Mesendoderm (in vitro differentiated cells): ENCODE results near the gene TBX2.

Source experiments
- DNase-seq: peaks from one replicate; pipeline ENCODE4 v3.0.0; 2013
- H2AK5ac ChIP-seq: 2 replicates; pipeline ENCODE4 v1.6.1; 2013; ENCODE audit warnings: low read length, inconsistent platforms
- H2BK120ac ChIP-seq: 2 replicates; pipeline ENCODE4 v1.6.1; 2013; ENCODE audit warnings: low read depth, mild to moderate bottlenecking, low read length, moderate library complexity, mixed read lengths
- H2BK15ac ChIP-seq: replicated peaks from 2 replicates; pipeline ENCODE4 v1.6.1; 2013; ENCODE audit warnings: low read depth, mild to moderate bottlenecking, moderate library complexity
- H2BK5ac ChIP-seq: 2 replicates; pipeline ENCODE4 v1.6.1; 2013; ENCODE audit warnings: low read length, inconsistent platforms
- H3K18ac ChIP-seq: 2 replicates; pipeline ENCODE4 v1.6.1; 2013; ENCODE audit warnings: mild to moderate bottlenecking, low read length, mixed read lengths
- H3K23ac ChIP-seq: one replicate; pipeline ENCODE4 v1.6.1; 2013; ENCODE audit warnings: low read length
- H3K27ac ChIP-seq: 2 replicates; pipeline ENCODE4 v1.5.1; 2013; ENCODE audit warnings: low read depth, mild to moderate bottlenecking, inconsistent platforms, low read length, moderate library complexity
- H3K27me3 ChIP-seq: 2 replicates; pipeline ENCODE4 v1.6.1; 2013; ENCODE audit warnings: low read length, control low read depth, mild to moderate bottlenecking, inconsistent platforms; ENCODE audit not compliant: insufficient read depth, poor library complexity
- H3K36me3 ChIP-seq: 2 replicates; pipeline ENCODE4 v1.6.1; 2013; ENCODE audit warnings: low read length, inconsistent platforms; ENCODE audit not compliant: control insufficient read depth, insufficient read depth
- H3K4ac ChIP-seq: one replicate; pipeline ENCODE4 v1.6.1; 2013; ENCODE audit warnings: low read depth, mild to moderate bottlenecking, low read length, moderate library complexity
- H3K4me1 ChIP-seq: 2 replicates; pipeline ENCODE4 v1.6.1; 2013; ENCODE audit warnings: low read depth, low read length, inconsistent platforms; ENCODE audit not compliant: control insufficient read depth
- H3K4me2 ChIP-seq: 2 replicates; pipeline ENCODE4 v1.6.1; 2013; ENCODE audit warnings: low read length
- H3K4me3 ChIP-seq: 2 replicates; pipeline ENCODE4 v1.5.1; 2013; ENCODE audit warnings: mild to moderate bottlenecking, low read length
- H3K56ac ChIP-seq: one replicate; pipeline ENCODE4 v1.6.1; 2013; ENCODE audit warnings: low read length
- H3K79me1 ChIP-seq: 2 replicates; pipeline ENCODE4 v1.6.1; 2013; ENCODE audit warnings: low read length, inconsistent platforms
- H3K79me2 ChIP-seq: 2 replicates; pipeline ENCODE4 v1.6.1; 2013; ENCODE audit warnings: mild to moderate bottlenecking, low read length; ENCODE audit not compliant: control insufficient read depth, insufficient read depth
- H3K9ac ChIP-seq: 2 replicates; pipeline ENCODE4 v1.6.1; 2013; ENCODE audit warnings: low read length, inconsistent platforms
- H4K5ac ChIP-seq: one replicate; pipeline ENCODE4 v1.6.1; 2013; ENCODE audit warnings: low read length
- H4K8ac ChIP-seq: one replicate; pipeline ENCODE4 v1.6.1; 2013; ENCODE audit warnings: low read depth, mild to moderate bottlenecking, control low read depth, low read length, moderate library complexity
- WGBS: extraction: QIAGEN DNeasy Blood & Tissue Kit; methylation state at CpG from one replicate; pipeline ENCODE4 v1.1.7; 2013; ENCODE audit warnings: low lambda C conversion rate, missing lambda C conversion rate; ENCODE audit not compliant: insufficient coverage; ENCODE audit errors: extremely low coverage; 5-methylcytosine and 5-hydroxymethylcytosine counted together

Gene TBX2

DNA sequence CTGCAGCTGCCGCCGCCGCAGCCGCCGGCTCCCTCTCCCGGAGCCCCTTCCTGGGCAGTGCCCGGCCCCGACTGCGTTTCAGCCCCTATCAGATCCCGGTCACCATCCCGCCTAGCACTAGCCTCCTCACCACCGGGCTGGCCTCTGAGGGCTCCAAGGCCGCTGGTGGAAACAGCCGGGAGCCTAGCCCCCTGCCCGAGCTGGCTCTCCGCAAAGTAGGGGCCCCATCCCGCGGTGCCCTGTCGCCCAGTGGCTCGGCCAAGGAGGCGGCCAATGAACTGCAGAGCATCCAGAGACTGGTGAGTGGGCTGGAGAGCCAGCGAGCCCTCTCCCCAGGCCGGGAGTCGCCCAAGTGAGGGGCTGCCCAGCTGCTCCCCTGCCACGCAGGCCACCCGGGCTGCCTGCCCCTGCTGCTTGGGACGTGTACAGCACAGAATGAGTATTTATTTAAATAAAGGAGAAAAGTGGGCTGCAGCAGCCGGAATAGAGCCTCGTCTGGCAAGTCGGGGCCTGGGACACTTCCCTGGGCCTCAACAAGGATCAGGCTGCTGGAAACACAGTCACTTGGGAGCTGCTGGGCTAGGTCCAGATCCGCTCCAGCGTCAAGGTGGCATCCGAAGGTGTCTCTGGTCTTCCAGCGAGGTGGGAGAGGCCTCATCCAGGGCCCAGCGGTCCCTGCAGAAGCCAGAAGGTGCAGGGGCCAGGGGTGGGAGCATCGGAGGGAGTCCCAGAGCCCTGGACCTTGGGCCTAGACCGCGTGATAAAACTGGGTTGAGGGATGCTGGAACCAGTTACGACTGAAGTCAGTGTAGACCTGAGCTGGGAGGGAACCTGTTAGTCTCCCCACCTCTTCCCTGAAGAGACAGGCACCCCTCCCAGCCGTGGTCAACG lies 8.8 kb downstream of the TBX2 start:
- no peak overlapping the region for H3K4me3 ChIP-seq
- no peak overlapping the region for H2AK5ac ChIP-seq
- H3K4me2 ChIP-seq, result no peak overlapping the region
- no peak overlapping the region for H4K8ac ChIP-seq
- H2BK120ac ChIP-seq, result no peak overlapping the region
- no peak overlapping the region for H3K23ac ChIP-seq
- H3K4me1 ChIP-seq, result peaks cover 3% of the 10 kb centered on the region
- no peaks in the 10 kb centered on the region for H3K36me3 ChIP-seq
- H3K27me3 ChIP-seq, result peaks cover 68% of the 10 kb centered on the region
- H3K18ac ChIP-seq, result no peak overlapping the region
- no peaks in the 10 kb centered on the region for H3K79me1 ChIP-seq
- DNase-seq, result no peak
- H3K56ac ChIP-seq, result no peak overlapping the region
- no CpG with 5 or more reads among the region's 41 CpGs for WGBS
- no peak overlapping the region for H3K27ac ChIP-seq
- no peak overlapping the region for H2BK15ac ChIP-seq
- H3K9ac ChIP-seq, result no peak overlapping the region
- no peak overlapping the region for H2BK5ac ChIP-seq
- no peak overlapping the region for H4K5ac ChIP-seq
- H3K79me2 ChIP-seq, result no peaks in the 10 kb centered on the region
- H3K4ac ChIP-seq, result no peak overlapping the region

DNA sequence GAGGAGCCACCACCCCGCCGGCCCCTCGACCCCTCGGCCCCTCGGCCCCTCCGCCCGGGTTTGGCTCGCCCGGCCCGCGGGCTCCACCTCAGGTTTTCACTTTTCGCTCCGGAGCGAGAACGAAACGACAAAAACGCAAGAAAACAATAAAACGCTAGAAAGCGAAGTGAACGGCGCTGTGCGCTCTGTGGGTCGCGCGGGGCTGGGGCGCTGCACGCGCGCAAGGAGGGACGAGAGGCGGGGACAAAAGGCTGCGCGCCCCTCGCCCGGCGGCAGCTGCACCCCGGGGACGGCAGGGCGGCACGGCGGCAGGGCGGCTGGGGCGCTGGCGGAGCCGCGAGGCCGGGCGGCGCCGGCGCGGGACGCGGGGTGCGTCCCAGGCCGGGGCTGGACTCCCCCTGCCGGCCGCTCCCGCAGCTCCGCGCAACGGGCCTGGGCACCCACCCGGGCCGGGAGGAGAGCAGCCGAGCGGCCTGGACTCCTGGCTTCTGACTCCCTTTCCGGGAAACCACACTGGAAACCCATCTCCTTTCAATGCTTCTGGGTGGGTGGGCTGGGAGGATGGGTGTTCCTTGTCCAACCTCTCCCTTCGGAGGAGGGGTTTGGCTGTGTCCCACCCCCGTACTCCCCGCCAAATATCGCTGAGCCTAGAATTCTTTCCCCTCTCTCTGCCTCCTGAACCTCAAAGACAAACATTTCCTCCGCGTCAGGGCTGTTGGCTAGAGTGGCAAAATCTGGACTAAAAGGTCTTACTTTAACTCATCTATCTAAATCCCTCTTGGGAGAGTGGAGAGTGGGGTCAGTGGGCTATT lies 9.9 kb downstream of the TBX2 start:
- Histone ChIP-seq H2BK120ac (no peak overlapping the region), H4K8ac (no peak overlapping the region), H2AK5ac (no peak overlapping the region), H3K27me3 (peaks cover 57% of the 10 kb centered on the region), H3K36me3 (no peaks in the 10 kb centered on the region), H3K27ac (no peak overlapping the region), H3K79me1 (no peaks in the 10 kb centered on the region), H3K4me2 (peak overlapping the region; percentile 33), H2BK5ac (no peak overlapping the region), H3K56ac (no peak overlapping the region), H3K4me3 (no peak overlapping the region), H4K5ac (no peak overlapping the region), H3K23ac (no peak overlapping the region), H3K4ac (no peak overlapping the region), H2BK15ac (no peak overlapping the region), H3K9ac (peak overlapping the region; percentile 52), H3K79me2 (no peaks in the 10 kb centered on the region), H3K4me1 (peaks cover 3% of the 10 kb centered on the region), H3K18ac (no peak overlapping the region)
- DNase-seq, result no peak
- no CpG with 5 or more reads among the region's 73 CpGs for WGBS

DNA sequence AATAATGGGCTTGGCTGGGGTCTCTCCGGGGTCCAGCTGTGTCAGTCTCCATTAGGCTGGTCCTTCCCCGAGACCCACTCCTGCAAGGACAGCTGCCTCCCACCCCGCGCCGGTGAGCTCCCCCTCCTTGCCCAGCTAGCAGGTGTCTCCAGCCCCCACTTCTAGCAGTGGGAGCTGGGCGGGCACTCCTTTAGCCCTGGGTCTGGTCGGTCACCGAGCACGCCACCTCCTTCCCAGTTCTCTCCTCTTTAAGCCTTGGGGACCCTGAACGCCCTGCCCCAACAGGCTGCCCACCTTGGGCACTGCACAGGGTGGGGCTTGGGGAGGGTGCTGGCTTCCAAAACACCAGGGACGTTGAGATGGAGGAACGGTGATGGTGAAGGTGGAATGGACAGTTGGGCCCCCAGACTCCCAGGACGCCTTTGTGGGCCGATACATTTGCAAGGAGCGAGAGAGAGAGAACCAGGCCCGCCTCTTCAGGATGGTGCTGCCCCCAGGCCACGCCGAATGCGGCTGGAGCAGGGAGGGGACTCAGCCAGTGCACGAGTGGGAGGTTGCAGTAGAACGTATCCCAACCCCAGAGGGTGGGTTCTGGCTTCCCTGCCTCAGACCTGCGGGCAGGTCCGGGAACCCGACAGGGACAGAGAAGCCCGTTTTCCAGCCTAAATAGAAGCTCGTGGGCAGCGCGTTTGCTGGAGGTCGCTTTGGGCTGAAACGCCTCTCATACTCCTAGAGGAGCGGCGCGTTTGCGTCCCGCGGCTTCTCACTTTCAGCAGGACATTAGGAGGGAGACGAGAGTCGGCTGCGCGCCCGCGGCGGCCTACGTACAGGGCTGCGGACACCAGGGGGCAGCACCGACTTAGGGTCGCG lies 10.7 kb downstream of the TBX2 start:
- no CpG with 5 or more reads among the region's 48 CpGs for WGBS
- H2AK5ac ChIP-seq, result no peak overlapping the region
- H3K9ac ChIP-seq, result no peak overlapping the region

DNA sequence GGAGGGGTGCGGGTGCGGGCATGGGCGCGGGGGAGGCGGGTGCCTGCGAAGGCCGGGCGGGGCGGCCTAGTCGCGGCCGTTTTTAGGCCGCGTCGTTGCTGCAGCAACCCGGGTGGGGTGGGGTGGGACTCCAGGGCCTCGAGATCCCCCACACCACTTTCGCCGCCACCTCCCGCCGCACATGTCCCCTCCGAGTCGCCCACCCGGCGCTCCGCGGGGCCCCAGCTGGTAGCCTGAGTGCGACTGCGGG lies 11.3 kb downstream of the TBX2 start:
- Histone ChIP-seq H3K23ac (no peak overlapping the region), H3K56ac (peak overlapping the region; percentile 93), H4K8ac (no peak overlapping the region), H3K36me3 (no peaks in the 10 kb centered on the region), H3K9ac (peak overlapping the region; percentile 76), H3K4ac (no peak overlapping the region), H2BK15ac (no peak overlapping the region), H3K27me3 (peaks cover 43% of the 10 kb centered on the region), H3K4me1 (peaks cover 3% of the 10 kb centered on the region), H3K4me2 (peak overlapping the region; percentile 97), H4K5ac (no peak overlapping the region), H3K79me1 (no peaks in the 10 kb centered on the region), H3K18ac (peak overlapping the region; percentile 33), H2BK5ac (no peak overlapping the region), H3K27ac (no peak overlapping the region), H2BK120ac (no peak overlapping the region), H3K79me2 (no peaks in the 10 kb centered on the region), H2AK5ac (no peak overlapping the region), H3K4me3 (no peak overlapping the region)
- no peak for DNase-seq
- no CpG with 5 or more reads among the region's 29 CpGs for WGBS

More for the DNA sequence above, 10.7 kb downstream of the TBX2 start:
- Histone ChIP-seq H3K36me3 (no peaks in the 10 kb centered on the region), H2BK120ac (no peak overlapping the region), H3K4me3 (no peak overlapping the region), H4K8ac (no peak overlapping the region), H3K27ac (no peak overlapping the region), H3K4me1 (peaks cover 3% of the 10 kb centered on the region), H3K27me3 (peaks cover 48% of the 10 kb centered on the region), H2BK15ac (no peak overlapping the region), H3K79me1 (no peaks in the 10 kb centered on the region), H3K4ac (no peak overlapping the region), H2BK5ac (no peak overlapping the region), H3K18ac (no peak overlapping the region), H3K56ac (peak overlapping the region; percentile 93), H4K5ac (no peak overlapping the region), H3K79me2 (no peaks in the 10 kb centered on the region), H3K4me2 (peak overlapping the region; percentile 40), H3K23ac (no peak overlapping the region)
- DNase-seq, result peak; percentile 82

DNA sequence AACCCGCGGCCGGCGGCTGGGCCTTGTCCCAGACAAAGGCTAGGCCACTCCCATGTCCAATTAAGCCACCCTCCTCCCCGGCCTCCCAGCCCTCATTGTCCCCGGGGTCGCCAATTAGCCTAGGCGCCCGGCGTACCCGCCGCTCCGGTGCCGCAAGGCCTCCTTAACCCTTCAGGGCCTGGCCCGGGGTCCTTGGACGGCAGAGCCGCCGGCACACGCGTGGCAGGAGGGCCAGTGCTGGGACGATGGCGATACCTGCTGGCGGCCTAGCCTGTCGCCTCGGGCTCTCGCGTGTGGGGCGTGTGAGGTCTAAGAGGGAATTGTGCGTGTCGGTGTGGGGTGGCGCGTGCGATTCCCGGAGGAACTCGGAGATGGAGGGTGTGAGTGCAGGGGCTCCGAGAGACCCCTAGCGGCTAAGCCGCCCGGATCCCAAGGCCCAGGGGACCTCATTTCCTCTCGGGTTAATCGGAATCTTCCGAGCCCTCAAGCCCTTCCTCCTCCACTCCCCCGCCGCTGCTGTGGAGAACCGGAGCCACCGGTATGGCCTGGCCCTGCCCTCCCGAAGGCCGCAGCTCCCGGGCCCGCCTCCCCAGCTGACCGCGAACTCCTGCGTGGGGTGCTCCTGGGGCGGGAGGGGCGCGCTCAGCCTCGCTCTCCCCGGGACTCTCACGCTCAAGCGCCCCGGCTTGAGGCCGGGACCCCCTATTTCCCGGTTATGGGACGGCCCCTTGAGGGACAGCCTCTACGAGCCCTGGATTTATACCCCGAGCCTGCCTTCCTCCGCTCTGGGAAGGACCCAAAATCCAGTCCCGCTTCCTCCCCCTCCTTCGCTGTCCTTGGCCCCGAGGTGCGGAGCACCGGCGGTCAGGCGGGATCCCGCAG lies 11.9 kb downstream of the TBX2 start:
- Histone ChIP-seq H3K23ac (no peak overlapping the region), H3K4ac (no peak overlapping the region), H3K27ac (peak overlapping the region; percentile 26), H3K4me1 (peaks cover 8% of the 10 kb centered on the region), H3K18ac (peak overlapping the region; percentile 33), H3K4me3 (peak overlapping the region; percentile 47), H3K9ac (peak overlapping the region; percentile 76), H2BK15ac (no peak overlapping the region), H3K4me2 (peak overlapping the region; percentile 97), H2BK5ac (no peak overlapping the region), H3K27me3 (peaks cover 37% of the 10 kb centered on the region), H4K8ac (peak overlapping the region; percentile 87), H3K79me2 (no peaks in the 10 kb centered on the region), H4K5ac (no peak overlapping the region), H2AK5ac (no peak overlapping the region), H2BK120ac (no peak overlapping the region), H3K36me3 (no peaks in the 10 kb centered on the region), H3K56ac (peak overlapping the region; percentile 93), H3K79me1 (no peaks in the 10 kb centered on the region)
- WGBS, result no CpG with 5 or more reads among the region's 75 CpGs
- DNase-seq, result peak; percentile 80
